H1 (cell line): ENCODE measurements around the gene SERPINB8.

ENCODE experiments used
- ATF3 ChIP-seq: IDR thresholded peaks from 2 replicates; pipeline ENCODE4 v1.6.1; 2011; ENCODE audit warnings: low read depth, mild to moderate bottlenecking, low read length; ENCODE audit not compliant: insufficient read depth
- CBX8 ChIP-seq: fragments of 300-800, 300-1000 bp; sonication (generic); IDR thresholded peaks from 2 replicates; pipeline ENCODE4 v1.7.1; 2016; ENCODE audit warnings: low read depth, low read length, borderline replicate concordance
- CTCF ChIP-seq, 3 experiments: IDR thresholded peaks; 1 replicate in 2 of 3; 2 replicates in 1 of 3; pipeline versions ENCODE4 v1.5.1 to v1.6.1; 2011; ENCODE audit warnings: low read length in 3 of 3, mild to moderate bottlenecking in 3 of 3, inconsistent platforms in 2 of 3, low read depth in 1 of 3, moderate library complexity in 1 of 3; ENCODE audit not compliant: insufficient read depth in 1 of 3; ENCODE audit errors: control extremely low read depth in 1 of 3
- EP300 ChIP-seq, 2 experiments: IDR thresholded peaks; 1 replicate in 1 of 2; 2 replicates in 1 of 2; pipeline ENCODE4 v1.6.1; 2011 to 2012; ENCODE audit warnings: low read depth in 2 of 2, low read length in 2 of 2, mild to moderate bottlenecking in 2 of 2, borderline replicate concordance in 1 of 2, inconsistent platforms in 1 of 2, moderate library complexity in 1 of 2
- SP1 ChIP-seq: IDR thresholded peaks from 2 replicates; pipeline ENCODE4 v1.6.1; 2011; ENCODE audit warnings: low read depth, low read length

- TF ChIP-seq SP1 = no peak
- no peak for TF ChIP-seq EP300 (IDR thresholded peaks at IDR 0.05; ENCODE audit: borderline replicate concordance in 1 of 2, low read depth in 2 of 2, low read length in 2 of 2)
- TF ChIP-seq CTCF (IDR thresholded peaks at IDR 0.05; ENCODE audit: control extremely low read depth in 1 of 3, insufficient read depth in 1 of 3, low read depth in 1 of 3, low read length in 3 of 3) = no peak
- TF ChIP-seq ATF3 = no peak
- no peak for TF ChIP-seq CBX8
Observed at GRCh38 chr18:64032312-64032711, 62.4 kb downstream of the SERPINB8 start.
